IPS-20b (cell line): ENCODE data around the gene RAP1GAP.

Experiments
- H3K27ac ChIP-seq: one replicate; pipeline ENCODE4 v1.5.1; 2013; ENCODE audit warnings: low read length
- H3K27me3 ChIP-seq: 2 replicates; pipeline ENCODE4 v1.6.1; 2013; ENCODE audit warnings: mild to moderate bottlenecking, low read length, inconsistent platforms; ENCODE audit not compliant: insufficient read depth
- H3K36me3 ChIP-seq: 2 replicates; pipeline ENCODE4 v1.6.1; 2013; ENCODE audit warnings: low read depth, mild to moderate bottlenecking, inconsistent platforms, low read length, moderate library complexity; ENCODE audit not compliant: insufficient read depth
- H3K4me1 ChIP-seq: 2 replicates; pipeline ENCODE4 v1.6.1; 2013; ENCODE audit warnings: mild to moderate bottlenecking, control low read depth, inconsistent platforms, low read length, moderate library complexity; ENCODE audit not compliant: insufficient read depth
- H3K4me3 ChIP-seq: 2 replicates; pipeline ENCODE4 v1.5.1; 2013; ENCODE audit warnings: mild to moderate bottlenecking, low read length, inconsistent platforms
- H3K9ac ChIP-seq: 2 replicates; pipeline ENCODE4 v1.6.1; 2013; ENCODE audit warnings: low read depth, mild to moderate bottlenecking, inconsistent platforms, low read length, moderate library complexity
- H3K9me3 ChIP-seq: 2 replicates; pipeline ENCODE4 v1.6.1; 2013; ENCODE audit warnings: mild to moderate bottlenecking, low read depth, low read length, inconsistent platforms; ENCODE audit not compliant: insufficient read depth

The RAP1GAP gene

DNA sequence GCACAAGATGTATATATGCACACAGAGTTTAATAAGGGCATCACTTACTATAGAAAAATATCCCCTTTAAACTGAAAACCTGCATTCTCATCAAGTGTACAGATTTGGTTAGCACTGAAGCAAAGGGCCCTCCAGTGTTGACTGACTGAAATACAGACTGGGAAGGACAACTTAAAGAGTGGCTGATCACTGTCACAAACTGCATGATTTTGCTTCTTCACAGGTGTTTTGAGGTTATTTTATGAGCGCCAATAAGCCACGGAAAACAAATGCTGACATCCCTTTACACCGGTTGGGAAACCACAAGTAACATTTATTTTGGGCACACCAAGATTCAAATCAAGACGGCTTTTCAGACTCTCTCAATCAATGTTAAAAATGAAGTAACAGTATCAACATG is 30.9 kb upstream of the RAP1GAP start:
- Histone ChIP-seq H3K27ac (no peak overlapping the region), H3K27me3 (no peaks in the 10 kb centered on the region), H3K36me3 (peaks cover 68% of the 10 kb centered on the region), H3K9ac (no peak overlapping the region), H3K4me3 (no peak overlapping the region), H3K9me3 (no peaks in the 10 kb centered on the region), H3K4me1 (peaks cover 2% of the 10 kb centered on the region; the same call in 1 of the 2 replicates)

DNA sequence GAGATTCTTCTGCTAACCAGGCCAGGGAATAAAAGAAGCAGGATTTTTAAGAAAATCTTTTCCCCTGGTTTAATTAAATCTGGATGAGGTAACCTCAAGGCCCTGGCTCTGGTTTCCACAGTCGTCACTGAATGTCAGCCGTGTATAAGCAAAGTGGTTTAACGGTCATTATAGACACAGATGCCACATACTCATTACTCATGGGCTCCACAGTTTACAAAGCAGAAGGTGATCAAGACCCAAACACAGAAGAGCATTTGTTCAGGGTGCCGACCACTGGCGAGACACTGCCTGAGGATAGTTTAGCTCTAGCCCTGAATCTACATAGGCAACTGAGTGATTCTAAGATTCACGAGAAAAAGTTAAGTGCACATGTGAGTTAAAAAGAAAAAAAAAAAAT is 27.8 kb upstream of the RAP1GAP start:
- H3K9me3 ChIP-seq, result no peaks in the 10 kb centered on the region

DNA sequence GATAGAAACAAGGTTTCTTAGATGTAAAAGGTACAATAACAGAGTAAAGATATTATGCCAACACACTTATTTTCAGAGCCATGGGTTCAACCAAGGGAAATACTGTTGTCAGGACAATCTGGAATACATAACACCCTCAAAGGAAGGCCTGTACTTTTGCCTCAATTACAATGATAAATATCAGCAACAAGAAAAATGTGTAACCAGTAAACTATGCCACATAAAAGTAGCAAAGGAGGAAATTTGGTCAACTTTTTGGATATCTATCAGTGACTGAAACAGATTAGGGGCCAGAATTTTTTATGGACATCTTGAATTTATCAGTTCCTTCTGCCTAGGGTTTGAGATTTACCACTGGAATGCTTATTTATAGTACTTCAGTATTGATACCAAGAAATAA is 24.6 kb upstream of the RAP1GAP start:
- Histone ChIP-seq H3K9me3 (no peaks in the 10 kb centered on the region), H3K27ac (no peak overlapping the region), H3K4me1 (no peaks in the 10 kb centered on the region), H3K36me3 (peaks cover 74% of the 10 kb centered on the region), H3K9ac (no peak overlapping the region), H3K4me3 (no peak overlapping the region), H3K27me3 (no peaks in the 10 kb centered on the region)

More for the DNA sequence above, 27.8 kb upstream of the RAP1GAP start:
- Histone ChIP-seq H3K4me1 (no peaks in the 10 kb centered on the region), H3K27me3 (no peaks in the 10 kb centered on the region), H3K9ac (no peak overlapping the region), H3K4me3 (no peak overlapping the region), H3K27ac (no peak overlapping the region), H3K36me3 (peaks cover 66% of the 10 kb centered on the region)

DNA sequence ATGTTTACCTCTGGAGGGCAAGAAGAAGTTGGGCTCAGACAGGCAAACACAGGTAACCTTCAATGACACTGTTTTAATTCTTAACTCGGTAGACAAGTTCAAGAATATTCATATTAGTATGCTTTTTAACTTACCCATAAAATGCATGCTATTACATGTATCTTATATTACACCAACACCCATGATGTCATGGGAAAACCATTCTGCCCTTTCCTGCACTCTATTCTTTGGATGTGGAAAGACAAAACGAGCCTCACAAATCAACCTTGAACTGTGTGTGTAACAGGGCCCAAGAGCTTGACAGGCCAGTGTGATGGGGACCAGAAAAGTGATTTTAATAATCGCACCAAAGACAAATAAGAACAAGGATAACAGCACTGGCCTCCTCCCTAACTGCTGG is 22.6 kb upstream of the RAP1GAP start:
- H3K4me1 ChIP-seq, result peaks cover 4% of the 10 kb centered on the region; the same call in 1 of the 2 replicates
- no peak overlapping the region for H3K9ac ChIP-seq
- H3K9me3 ChIP-seq, result no peaks in the 10 kb centered on the region
- peaks cover 74% of the 10 kb centered on the region for H3K36me3 ChIP-seq
- no peak overlapping the region for H3K27ac ChIP-seq
- H3K4me3 ChIP-seq, result no peak overlapping the region
- H3K27me3 ChIP-seq, result no peaks in the 10 kb centered on the region

DNA sequence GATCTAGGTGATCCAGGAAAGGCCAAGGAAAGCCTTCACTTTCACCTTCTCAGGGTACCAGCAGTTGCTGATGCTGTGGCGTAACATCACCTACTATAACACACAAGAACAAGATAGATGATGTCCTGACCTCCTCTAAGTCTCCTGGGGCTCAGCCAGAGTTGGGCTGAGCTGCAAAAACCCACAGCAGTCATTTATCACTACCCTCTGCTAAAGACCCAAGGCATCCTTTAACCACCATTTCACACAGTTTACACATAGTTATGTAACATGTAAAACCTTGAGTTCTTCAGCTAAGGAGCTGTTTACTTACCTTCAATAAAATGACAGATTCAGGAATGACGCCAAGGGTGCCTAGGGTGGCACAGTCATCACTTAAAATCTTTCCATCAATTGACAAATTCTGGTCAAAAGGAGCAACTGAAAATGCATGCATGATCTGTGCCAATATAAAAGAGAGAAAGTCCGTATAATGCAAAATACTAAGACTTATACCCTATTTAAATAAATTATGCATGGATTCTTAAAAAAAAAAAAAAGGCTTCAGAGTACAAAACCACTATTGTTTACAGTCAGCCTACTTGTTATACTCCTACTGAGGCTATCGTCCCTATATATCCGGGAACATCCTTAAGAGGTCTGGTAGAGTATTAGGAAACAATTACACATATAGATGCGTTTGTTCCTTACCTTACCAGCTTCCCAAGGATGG is 20.7 kb upstream of the RAP1GAP start:
- Histone ChIP-seq H3K4me1 (peaks cover 4% of the 10 kb centered on the region; the same call in 1 of the 2 replicates), H3K27ac (no peak overlapping the region), H3K4me3 (no peak overlapping the region), H3K9me3 (no peaks in the 10 kb centered on the region), H3K27me3 (no peaks in the 10 kb centered on the region), H3K9ac (no peak overlapping the region), H3K36me3 (peaks cover 86% of the 10 kb centered on the region)

DNA sequence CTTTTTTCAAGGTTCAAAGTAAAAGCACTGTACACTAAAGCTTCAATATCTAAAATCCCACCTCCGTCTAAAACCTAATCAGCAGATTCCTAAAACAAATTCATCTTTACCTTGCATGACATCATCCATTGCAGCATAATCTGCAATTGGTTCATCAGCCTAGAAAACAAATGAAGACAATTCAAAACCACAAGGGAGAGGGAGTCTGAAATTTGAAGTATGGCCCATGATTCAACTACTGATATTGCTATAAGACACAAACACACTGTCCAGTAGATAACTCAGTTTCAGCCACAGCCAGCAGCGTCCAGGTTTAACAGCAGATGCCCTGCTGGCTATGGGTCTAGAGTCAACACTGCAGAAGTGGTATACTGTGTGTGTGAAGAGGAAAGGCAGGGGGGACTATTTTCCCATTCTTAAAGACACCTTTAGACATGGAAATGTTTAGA is 17.9 kb upstream of the RAP1GAP start:
- Histone ChIP-seq H3K27ac (no peak overlapping the region), H3K27me3 (no peaks in the 10 kb centered on the region), H3K4me1 (peaks cover 4% of the 10 kb centered on the region; the same call in 1 of the 2 replicates), H3K9me3 (no peaks in the 10 kb centered on the region), H3K4me3 (no peak overlapping the region), H3K9ac (no peak overlapping the region), H3K36me3 (peaks cover 77% of the 10 kb centered on the region)

DNA sequence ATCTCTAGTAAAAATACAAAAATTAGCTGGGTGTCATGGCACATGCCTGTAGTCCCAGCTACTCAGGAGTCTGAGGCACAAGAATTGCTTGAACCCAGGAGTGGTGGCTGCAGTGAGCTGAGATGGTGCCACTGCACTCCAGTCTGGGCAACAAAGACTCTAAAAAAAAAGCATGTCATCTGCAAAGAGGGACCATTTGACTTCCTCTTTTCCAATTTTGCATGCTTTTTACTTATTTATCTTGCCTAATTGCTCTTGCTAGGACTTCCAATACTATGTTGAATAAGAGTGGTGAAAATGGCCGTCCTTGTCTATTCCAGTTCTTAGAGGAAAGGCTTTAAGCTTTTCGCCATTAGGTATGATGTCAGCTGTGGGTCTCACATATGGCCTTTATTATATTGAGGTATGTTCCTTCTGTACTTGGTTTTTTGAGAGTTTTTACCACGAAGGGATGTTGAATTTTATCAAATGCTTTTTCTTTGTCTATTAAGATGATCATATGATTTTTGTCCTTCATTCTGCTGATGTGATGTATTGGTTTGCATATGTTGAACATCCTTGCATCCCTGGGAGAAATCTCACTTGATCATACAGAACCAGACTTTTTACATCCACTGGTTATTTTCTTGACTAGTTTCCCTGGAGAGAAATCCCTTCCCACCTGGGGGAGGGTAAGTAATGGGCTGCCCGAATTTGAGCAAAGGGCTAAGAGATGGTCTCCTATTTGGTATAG is 17.0 kb upstream of the RAP1GAP start:
- Histone ChIP-seq H3K4me1 (peaks cover 4% of the 10 kb centered on the region; the same call in 1 of the 2 replicates), H3K27ac (no peak overlapping the region)

DNA sequence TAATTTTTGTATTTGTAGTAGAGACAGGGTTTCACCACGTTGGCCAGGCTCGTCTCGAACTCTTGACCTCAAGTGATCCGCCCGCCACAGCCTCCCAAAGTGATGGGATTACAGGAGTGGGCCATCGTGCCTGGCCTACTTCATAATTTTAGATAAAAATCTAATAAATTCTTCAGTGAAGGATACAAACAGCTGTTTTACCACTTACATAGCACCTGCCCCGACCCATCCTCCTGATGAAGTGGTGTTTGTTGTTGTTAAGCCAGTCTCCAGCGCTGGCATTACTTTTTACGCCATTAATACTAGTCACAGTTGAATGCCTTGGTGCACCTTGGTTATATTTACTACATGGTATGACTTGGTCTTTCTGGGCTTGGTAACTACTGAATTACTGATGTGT is 12.3 kb upstream of the RAP1GAP start:
- Histone ChIP-seq H3K4me1 (no peaks in the 10 kb centered on the region), H3K27me3 (no peaks in the 10 kb centered on the region), H3K27ac (no peak overlapping the region), H3K36me3 (peaks cover 64% of the 10 kb centered on the region), H3K9ac (no peak overlapping the region), H3K4me3 (no peak overlapping the region), H3K9me3 (no peaks in the 10 kb centered on the region)

More for the DNA sequence above, 17.0 kb upstream of the RAP1GAP start:
- Histone ChIP-seq H3K9me3 (no peaks in the 10 kb centered on the region), H3K9ac (no peak overlapping the region), H3K4me3 (no peak overlapping the region), H3K36me3 (peaks cover 76% of the 10 kb centered on the region), H3K27me3 (no peaks in the 10 kb centered on the region)

DNA sequence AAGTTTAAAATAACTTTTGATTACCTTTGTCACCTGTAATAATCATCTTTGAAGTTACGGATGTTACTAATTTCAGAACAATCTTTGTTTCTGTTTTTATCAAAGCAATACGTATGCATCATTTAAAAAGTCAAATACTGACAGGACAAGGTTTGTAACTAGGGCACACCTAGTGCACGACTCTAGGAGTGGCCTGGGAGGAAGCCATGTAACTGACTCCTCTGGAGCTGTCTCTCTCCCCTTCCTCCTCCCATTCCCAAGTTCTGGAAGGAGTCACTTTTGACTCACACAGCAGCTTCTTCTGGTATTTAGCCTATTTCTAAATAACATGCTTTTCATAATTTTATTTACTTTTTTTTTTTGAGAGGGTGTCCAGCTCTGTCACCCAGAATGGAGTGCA is 11.8 kb upstream of the RAP1GAP start:
- H3K4me1 ChIP-seq, result no peaks in the 10 kb centered on the region
- no peak overlapping the region for H3K9ac ChIP-seq
- no peak overlapping the region for H3K4me3 ChIP-seq
- H3K27me3 ChIP-seq, result no peaks in the 10 kb centered on the region
- no peaks in the 10 kb centered on the region for H3K9me3 ChIP-seq
- H3K27ac ChIP-seq, result no peak overlapping the region
- H3K36me3 ChIP-seq, result peaks cover 59% of the 10 kb centered on the region

DNA sequence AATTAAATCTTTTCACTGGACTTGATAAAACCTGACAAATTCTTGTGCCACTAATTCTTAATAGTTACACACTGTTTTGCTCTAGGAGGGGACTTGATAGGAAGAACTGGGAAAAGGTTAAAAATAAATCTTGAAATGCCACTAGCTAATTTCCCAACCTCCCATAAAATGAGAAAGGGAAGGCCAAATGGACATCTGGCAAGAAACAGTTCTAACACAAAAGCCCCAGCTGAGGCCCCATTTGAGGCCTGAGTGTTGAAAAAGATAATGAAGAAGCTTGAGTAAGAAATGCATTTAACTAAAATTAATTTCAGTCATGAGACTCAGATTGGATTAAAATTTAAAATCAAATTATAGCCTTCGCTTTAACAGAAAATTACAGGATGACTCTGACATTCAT is 11.2 kb upstream of the RAP1GAP start:
- no peaks in the 10 kb centered on the region for H3K9me3 ChIP-seq
- H3K27ac ChIP-seq, result no peak overlapping the region
- no peak overlapping the region for H3K9ac ChIP-seq
- H3K36me3 ChIP-seq, result peaks cover 54% of the 10 kb centered on the region
- H3K4me1 ChIP-seq, result no peaks in the 10 kb centered on the region
- no peak overlapping the region for H3K4me3 ChIP-seq
- no peaks in the 10 kb centered on the region for H3K27me3 ChIP-seq

DNA sequence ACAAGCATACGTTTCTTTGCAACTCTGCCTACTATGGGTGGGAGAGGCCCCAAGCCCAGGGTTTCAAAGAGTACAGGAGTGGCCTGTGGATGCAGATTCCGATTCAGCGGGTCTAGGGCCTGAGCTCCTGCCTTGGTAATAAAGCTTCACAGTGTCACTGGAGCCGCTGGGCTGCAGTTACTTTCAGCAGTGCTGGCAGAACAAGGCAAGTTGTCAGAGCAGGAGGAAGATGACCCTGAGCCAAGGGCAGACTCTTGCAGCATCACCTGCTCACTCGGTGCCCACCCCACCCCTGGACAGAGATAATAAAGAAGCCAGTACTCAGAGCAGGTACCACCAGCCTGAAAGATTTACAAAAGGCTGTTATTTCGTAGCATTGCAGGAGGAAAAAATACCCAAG is 8.0 kb upstream of the RAP1GAP start:
- no peaks in the 10 kb centered on the region for H3K9me3 ChIP-seq
- no peak overlapping the region for H3K4me3 ChIP-seq
- no peaks in the 10 kb centered on the region for H3K4me1 ChIP-seq
- peaks cover 33% of the 10 kb centered on the region for H3K36me3 ChIP-seq
- H3K27me3 ChIP-seq, result no peaks in the 10 kb centered on the region
- no peak overlapping the region for H3K27ac ChIP-seq
- H3K9ac ChIP-seq, result no peak overlapping the region

DNA sequence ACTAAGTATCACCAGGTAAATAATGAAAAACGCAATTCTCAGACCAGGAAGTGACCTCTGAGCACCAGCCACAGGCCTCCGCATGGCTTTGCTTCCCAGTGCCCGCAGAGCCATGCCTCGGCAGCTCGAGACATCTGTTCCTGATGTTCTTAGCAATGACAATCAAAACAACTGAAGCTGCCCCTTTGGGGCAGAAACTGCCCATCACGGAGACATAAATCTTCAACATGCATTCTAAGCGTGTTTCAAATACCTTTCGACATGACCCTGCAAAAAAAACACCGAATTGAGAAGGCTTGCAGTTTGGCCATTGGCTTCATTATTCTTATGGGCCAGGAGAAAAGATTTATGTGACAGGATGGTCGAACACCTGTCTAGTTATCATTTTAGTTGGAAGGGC is 5.8 kb upstream of the RAP1GAP start:
- Histone ChIP-seq H3K9ac (no peak overlapping the region), H3K27ac (no peak overlapping the region), H3K4me1 (0 out of 2 replicates have a peak, but pooled peaks cover 4% of the 10 kb centered on the region), H3K36me3 (peaks cover 16% of the 10 kb centered on the region; the same call in 1 of the 2 replicates), H3K9me3 (no peaks in the 10 kb centered on the region), H3K4me3 (no peak overlapping the region), H3K27me3 (peaks cover 11% of the 10 kb centered on the region)
